ENCODE data around the gene PDIA4. TPM values are rescaled to one million over a fixed set of nuclear protein-coding genes. Genes with fewer than 3 reads are reported as not detected.
A peak's percentile ranks its signal among the peaks of the same experiment; 100 is the strongest.
"Not testable (repeated sequence)": the region's sequence is repeated elsewhere in the genome, so short reads cannot be mapped to it uniquely, and the experiment has no call there.

The PDIA4 gene
- total RNA-seq, 1 experiment from 2014 or later, result 275 TPM

DNA sequence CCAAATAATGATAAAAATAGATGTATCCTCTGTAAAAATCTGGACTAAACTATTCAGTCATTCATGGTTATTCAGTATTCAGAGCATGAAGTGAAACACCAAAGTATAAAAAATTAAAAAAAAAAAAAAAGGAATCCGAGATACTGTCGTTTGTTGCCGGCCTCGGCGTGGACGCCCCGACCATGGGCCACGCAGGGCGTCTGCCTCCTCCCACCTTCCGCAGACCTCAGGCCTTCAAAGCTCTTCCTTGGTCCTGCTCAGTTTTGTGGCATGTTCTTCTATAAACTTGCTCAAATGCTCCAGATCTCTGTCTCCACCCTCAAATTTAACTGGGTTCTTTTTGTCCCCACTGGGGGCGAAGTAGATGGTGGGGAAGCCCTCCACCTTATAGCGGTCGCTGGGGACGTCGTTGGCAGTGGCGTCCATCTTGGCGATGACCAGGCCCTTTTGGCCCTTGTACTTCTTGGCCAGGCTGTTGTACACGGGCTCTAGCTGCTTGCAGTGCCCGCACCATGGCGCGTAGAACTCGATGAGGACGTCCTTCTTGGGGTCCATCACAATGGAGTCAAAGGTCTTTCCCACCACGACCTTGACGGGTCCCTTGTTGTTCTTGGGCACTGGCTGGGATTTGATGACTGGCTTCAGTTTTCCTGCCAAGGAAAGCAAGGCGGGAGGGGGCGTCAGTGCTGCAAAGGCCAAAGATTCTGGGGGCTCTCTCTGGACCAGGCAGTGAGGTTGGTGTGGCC lies 24.6 kb downstream of the PDIA4 start:
- no peak for DNase-seq (ENCODE audit: low spot score)

DNA sequence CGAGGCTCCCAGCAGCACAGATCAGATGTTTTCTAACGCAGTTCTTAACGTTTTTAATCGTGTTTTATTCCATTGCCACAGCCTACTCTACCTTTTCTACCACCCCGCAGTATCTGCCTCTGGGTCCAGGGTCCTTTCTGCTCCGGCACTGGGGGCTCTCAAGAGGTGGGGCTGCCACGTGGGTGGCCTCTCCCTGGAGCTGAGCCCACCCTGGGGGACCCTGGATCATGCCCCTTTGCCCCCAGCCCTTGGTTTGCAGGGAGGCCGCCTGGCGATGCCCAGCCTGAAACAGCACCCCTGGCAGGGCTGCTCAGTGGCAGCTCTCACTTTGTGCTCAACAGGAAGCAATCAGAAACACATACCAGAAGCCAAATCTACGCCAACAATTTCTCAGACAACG lies 25.3 kb downstream of the PDIA4 start:
- no peak for DNase-seq (ENCODE audit: low spot score)

DNA sequence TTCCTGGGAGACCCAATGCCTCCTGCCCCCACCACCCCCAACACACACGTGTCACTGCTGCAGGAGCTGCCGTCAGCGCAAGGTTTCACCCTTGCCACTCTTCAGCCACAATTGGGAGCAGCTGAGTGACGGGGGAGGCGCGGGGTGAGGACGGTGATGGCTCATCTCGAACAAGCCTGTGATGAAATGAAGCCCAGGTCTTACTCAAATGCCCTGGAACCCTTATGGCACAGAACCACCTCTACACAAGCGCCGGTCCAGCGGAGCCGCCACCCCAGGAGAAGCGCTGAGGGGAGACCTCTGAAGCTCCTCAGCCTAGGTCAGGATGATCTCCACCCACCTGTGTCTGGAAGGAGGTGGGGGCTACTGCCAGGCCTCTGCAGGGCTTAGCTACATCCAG lies 25.7 kb downstream of the PDIA4 start:
- no peak for DNase-seq (ENCODE audit: low spot score)

- no peak for DNase-seq (ENCODE audit: low spot score)
Observed at GRCh38 chr7:149001427-149002068, 26.8 kb downstream of the PDIA4 start.

DNA sequence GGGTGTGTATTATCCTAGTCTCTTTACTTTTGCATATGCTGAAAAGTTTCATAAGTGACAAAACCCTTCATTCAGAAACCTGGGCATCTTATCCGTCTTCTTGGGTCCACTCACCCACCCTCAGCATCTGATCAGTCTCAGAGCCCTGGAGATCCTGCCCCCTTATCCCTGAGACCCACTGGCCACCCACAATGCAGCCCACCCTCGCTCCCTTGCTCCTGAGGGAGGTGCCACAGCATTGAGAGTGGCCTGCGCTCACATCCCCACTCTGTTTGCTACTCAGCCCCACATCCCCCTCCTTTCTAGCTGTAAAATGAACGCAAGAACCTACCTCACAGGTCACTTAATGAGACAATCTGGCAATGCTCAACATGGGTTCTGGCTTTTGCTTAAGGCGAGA lies 27.3 kb downstream of the PDIA4 start:
- DNase-seq (ENCODE audit: low spot score), result no peak

DNA sequence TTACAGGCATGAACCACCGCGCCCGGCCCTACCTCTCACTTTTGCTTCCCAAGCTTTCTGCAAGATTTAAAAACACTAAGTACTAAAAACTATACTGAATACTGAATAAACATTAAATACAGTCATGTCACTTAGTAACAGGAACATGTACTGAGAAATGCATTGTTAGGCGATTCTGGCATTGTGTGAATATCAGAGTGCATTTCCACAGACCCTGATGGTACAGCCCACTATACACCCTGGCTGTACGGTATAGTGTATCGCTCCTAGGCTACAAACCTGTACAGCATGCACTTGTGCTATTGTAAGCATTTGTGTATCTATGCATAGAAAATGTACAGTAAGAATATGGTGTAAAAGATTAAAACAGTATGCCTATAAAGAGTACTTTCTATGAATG lies 29.1 kb downstream of the PDIA4 start:
- no peak for DNase-seq (ENCODE audit: low spot score)

DNA sequence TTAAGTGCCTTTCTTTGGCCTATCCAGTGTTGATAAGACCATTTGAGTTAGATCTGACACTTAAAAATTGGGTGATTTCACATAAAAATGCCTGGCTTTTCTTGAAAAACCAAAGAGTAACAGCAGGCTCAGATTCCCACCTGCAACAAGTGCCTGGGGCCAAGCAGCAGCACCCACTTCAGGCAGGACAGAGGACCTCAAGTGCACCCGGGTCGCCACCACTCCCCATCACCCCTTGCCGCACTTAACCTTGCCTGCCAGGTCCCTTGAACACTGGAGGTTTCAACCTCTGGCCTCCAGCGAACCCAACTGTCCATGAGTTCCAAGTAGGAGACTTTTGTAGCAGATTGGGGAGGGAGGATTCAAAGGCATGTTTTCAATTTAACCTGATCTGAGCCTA lies 30.8 kb downstream of the PDIA4 start:
- DNase-seq (ENCODE audit: low spot score), result no peak

DNA sequence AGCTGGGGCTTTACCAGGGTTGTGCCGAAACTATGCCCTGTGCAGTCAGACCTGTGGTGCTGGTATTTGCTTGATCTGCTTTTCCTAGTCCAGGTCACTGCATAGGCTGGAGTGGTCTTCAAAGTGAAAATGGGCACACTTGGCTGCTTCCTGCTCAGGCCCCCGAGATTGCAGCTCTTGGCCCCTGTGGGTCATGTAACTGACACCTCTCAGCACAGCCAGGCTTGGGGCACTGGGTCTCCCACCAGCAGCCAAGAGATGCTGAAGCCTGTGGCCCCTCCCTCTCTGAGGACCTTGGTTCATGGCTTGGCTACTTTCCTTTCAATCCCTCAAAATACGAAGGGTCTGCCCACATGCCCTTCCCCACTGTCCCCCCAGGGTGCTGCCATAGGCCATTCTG lies 33.7 kb downstream of the PDIA4 start:
- no peak for DNase-seq (ENCODE audit: low spot score)

DNA sequence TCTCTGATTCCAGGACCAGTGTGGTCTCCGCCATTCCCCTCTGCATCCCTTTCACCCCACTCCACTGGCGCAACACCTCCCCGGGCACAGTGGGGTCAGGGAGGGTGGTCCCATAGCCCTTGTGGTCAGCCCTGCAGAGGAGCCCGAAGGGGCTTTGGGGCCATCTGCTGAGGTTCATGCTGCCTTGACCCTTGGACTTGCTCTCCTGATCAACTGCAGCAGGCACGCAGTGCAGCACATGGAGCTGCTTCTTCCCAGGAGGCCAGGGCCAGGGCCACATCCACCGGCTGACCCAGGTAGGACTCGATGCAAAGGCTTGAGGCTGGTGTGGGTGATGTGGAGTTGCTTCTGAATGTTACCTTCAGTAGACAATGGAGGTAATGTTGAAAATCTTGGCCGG lies 35.1 kb downstream of the PDIA4 start:
- DNase-seq (ENCODE audit: low spot score), result no peak

- no peak for DNase-seq (ENCODE audit: low spot score)
Observed at GRCh38 chr7:148991536-148991935, 36.8 kb downstream of the PDIA4 start.

- peak; percentile 30 for DNase-seq (ENCODE audit: low spot score)
Observed at GRCh38 chr7:148987751-148988512, 40.4 kb downstream of the PDIA4 start.

GRCh38 chr7:148987010-148987750 lies 41.1 kb downstream of the PDIA4 start:
- DNase-seq (ENCODE audit: low spot score), result peak; percentile 92

- no peak for DNase-seq (ENCODE audit: low spot score)
Observed at GRCh38 chr7:148986742-148987009, 41.6 kb downstream of the PDIA4 start.

GRCh38 chr7:148983200-148984146 lies 44.8 kb downstream of the PDIA4 start:
- peak; percentile 82 for DNase-seq (ENCODE audit: low spot score)

- DNase-seq (ENCODE audit: low spot score), result peak; percentile 23
Observed at GRCh38 chr7:148982654-148983199, 45.6 kb downstream of the PDIA4 start.

DNA sequence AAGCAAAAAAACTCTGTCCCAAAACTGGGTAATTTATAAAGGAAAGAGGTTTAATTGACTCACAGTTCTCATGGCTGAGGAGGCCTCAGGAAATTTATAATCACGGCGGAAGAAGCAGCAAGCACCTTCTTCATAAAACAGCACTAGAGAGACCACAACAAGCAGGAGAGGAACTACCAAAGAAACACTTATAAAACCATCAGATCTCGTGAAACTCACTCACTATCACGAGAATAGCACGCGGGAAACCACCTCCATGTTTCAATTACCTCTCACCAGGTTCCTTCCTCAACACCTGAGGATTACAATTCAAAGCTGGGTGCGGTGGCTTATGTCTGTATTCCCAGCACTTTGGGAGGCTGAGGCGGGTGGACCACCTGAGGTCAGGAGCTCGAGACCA lies 48.5 kb downstream of the PDIA4 start:
- DNase-seq (ENCODE audit: low spot score), result no peak

- DNase-seq (ENCODE audit: low spot score), result not testable (repeated sequence)
Observed at GRCh38 chr7:148979072-148979471, 49.2 kb downstream of the PDIA4 start.

DNA sequence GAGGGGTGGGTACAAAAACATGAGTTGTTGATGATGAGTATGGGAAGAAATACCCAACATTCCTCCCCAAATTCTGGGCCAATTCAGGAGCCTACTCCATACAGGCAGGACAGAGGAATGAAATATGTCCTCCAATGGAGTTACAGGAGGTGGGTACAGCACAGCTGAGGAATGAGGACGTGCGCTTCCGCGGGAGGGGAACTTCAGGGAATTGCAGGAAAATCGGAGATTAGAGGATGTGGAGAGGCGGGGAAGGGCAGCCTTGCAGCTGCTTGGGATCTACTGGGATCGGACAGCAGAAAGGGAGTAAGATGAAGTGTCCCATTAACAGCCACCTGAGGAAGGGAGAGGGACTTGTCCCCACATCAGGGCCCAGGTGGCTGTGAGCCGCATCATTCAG lies 50.2 kb downstream of the PDIA4 start:
- DNase-seq (ENCODE audit: low spot score), result no peak

DNA sequence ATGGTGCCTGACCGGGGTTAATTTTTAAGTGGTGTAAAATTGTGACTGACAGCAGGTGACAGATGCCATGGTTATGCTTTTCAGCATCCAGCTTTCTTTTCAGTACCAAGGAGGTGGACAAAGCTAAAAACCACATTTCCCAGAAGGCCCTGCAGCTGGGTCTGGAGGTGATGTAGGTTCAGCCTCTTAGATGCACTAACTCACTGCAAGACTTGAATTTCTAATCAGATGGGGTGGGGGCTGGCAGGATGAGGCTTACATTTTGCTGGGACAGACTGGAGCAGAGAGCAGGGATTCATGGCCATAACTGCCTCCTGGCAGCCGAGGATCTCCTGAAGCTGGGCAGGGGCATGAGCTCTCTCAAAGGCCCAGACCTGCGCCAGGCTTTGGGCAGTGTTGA lies 52.4 kb downstream of the PDIA4 start:
- no peak for DNase-seq (ENCODE audit: low spot score)

DNA sequence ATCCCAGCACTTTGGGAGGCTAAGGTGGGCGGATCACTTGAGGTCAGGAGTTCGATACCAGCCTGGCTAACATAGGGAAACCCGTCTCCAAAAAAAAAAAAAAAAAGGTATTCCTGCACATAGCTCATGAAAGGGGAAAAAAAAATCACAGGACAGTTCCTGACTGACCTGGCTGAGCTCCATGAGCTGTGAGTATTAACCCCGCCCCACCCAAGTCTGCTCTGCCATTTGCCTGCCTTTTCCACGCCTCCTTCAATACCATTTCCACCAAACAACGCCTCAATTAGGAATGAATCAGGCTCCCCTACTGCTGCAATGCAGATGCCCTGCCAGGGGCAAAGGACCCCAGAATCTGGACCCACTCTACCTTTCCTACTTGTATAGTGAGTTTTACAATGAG lies 55.0 kb downstream of the PDIA4 start:
- no peak for DNase-seq (ENCODE audit: low spot score)

- no peak for DNase-seq (ENCODE audit: low spot score)
Observed at GRCh38 chr7:148972375-148972774, 55.9 kb downstream of the PDIA4 start.
